Endothelial cell of umbilical vein (primary cell): ENCODE measurements around the gene MKLN1. TPM values are rescaled to one million over a fixed set of nuclear protein-coding genes. Genes with fewer than 3 reads are reported as not detected.

Source experiments
- BruUV-seq: library from RNA; stranded (reverse); fragments of 400-500 nt; replicated peaks from 2 replicates; lab custom pipeline; 2021; lab: Mats Ljungman, UMichigan
- CTCF ChIA-PET: fragments of 300-600, 350-600 bp; sonication (Branson Sonifier 250); formaldehyde crosslinking; loops from one replicate; lab custom pipeline; 2021; ENCODE audit warnings: antibody characterized with exemption, inconsistent platforms; lab: Charles Lee
- POLR2A ChIA-PET: fragments of 300-600, 350-600 bp; sonication (Branson Sonifier 250); formaldehyde crosslinking; loops from one replicate; lab custom pipeline; 2021; ENCODE audit warnings: antibody characterized with exemption, inconsistent platforms; lab: Charles Lee
- DNase-seq: peaks from one replicate; pipeline ENCODE4 v3.0.0-alpha.2; 2011; ENCODE audit warnings: low read depth, low spot score
- FAIRE-seq: peaks from 2 replicates; lab custom pipeline; 2011; peaks lifted over from hg19 to GRCh38; lab: Jason Lieb, UNC
- H2AFZ ChIP-seq: 2 replicates; pipeline ENCODE4 v1.6.0; 2012; ENCODE audit warnings: low read depth, low read length, control low read depth, inconsistent platforms
- H3K27ac ChIP-seq: 2 replicates; pipeline ENCODE4 v1.5.1; 2011; ENCODE audit warnings: low read depth, mild to moderate bottlenecking, control low read depth, low read length, moderate library complexity; ENCODE audit not compliant: insufficient read depth
- H3K27me3 ChIP-seq, 2 experiments: 2 replicates each; pipeline versions ENCODE4 v1.6.0 to v1.6.1; 2011; ENCODE audit warnings: low read length in 2 of 2, mixed read lengths in 1 of 2; ENCODE audit not compliant: control insufficient read depth in 2 of 2, insufficient read depth in 2 of 2
- H3K36me3 ChIP-seq, 2 experiments: 2 replicates in 1 of 2; 3 replicates in 1 of 2; pipeline ENCODE4 v1.5.1; 2011; ENCODE audit warnings: low read length in 2 of 2, mild to moderate bottlenecking in 1 of 2, moderate library complexity in 1 of 2; ENCODE audit not compliant: control insufficient read depth in 2 of 2, insufficient read depth in 2 of 2; ENCODE audit errors: extremely low read depth in 1 of 2
- H3K4me1 ChIP-seq: 3 replicates; pipeline ENCODE4 v1.5.1; 2011; ENCODE audit warnings: mild to moderate bottlenecking, low read length; ENCODE audit not compliant: control insufficient read depth, insufficient read depth; ENCODE audit errors: extremely low read depth
- H3K4me2 ChIP-seq: 2 replicates; pipeline ENCODE4 v1.6.1; 2011; ENCODE audit warnings: low read length, control low read depth, mixed read lengths; ENCODE audit not compliant: insufficient read depth
- H3K4me3 ChIP-seq, 3 experiments: fragments of 200-600 bp in 1 of 3; sonication (generic), shearing (Covaris generic) in 1 of 3; replicated peaks in 1 of 3; 2 replicates each; pipeline ENCODE4 v1.5.1; 2011 to 2016; ENCODE audit warnings: control low read depth in 3 of 3, low read length in 3 of 3, mild to moderate bottlenecking in 2 of 3, inconsistent platforms in 1 of 3, low read depth in 1 of 3, moderate library complexity in 1 of 3; ENCODE audit not compliant: insufficient read depth in 1 of 3
- H3K79me2 ChIP-seq: 2 replicates; pipeline ENCODE4 v1.6.0; 2012; ENCODE audit warnings: low read length, inconsistent platforms; ENCODE audit not compliant: control insufficient read depth, insufficient read depth
- H3K9ac ChIP-seq: replicated peaks from 2 replicates; pipeline ENCODE3; 2011; ENCODE audit warnings: low read length, control low read depth; ENCODE audit not compliant: insufficient read depth; ENCODE audit errors: extremely low read depth
- H3K9me1 ChIP-seq: replicated peaks from 3 replicates; pipeline ENCODE4 v1.6.0; 2011; ENCODE audit warnings: mild to moderate bottlenecking, low read length; ENCODE audit not compliant: control insufficient read depth, insufficient read depth; ENCODE audit errors: extremely low read depth
- H3K9me3 ChIP-seq: replicated peaks from 2 replicates; pipeline ENCODE4 v1.5.1; 2012; ENCODE audit warnings: low read length, inconsistent platforms; ENCODE audit not compliant: control insufficient read depth, insufficient read depth
- H4K20me1 ChIP-seq: replicated peaks from 2 replicates; pipeline ENCODE3; 2011; ENCODE audit warnings: mild to moderate bottlenecking, low read length; ENCODE audit not compliant: control insufficient read depth, insufficient read depth; ENCODE audit errors: extremely low read depth
- EZH2 ChIP-seq: IDR thresholded peaks from 2 replicates; pipeline ENCODE4 v1.6.1; 2012; ENCODE audit warnings: borderline replicate concordance, low read depth, mild to moderate bottlenecking, moderate library complexity, low read length, inconsistent platforms; ENCODE audit not compliant: severe bottlenecking
- FOS ChIP-seq: IDR thresholded peaks from 2 replicates; pipeline ENCODE4 v1.6.1; 2011; ENCODE audit warnings: mild to moderate bottlenecking, low read length, moderate library complexity, borderline replicate concordance; ENCODE audit not compliant: insufficient read depth
- POLR2AphosphoS5 ChIP-seq: IDR thresholded peaks from 2 replicates; pipeline ENCODE4 v1.6.1; 2012; ENCODE audit warnings: low read depth, mild to moderate bottlenecking, control low read depth, low read length, moderate library complexity; ENCODE audit not compliant: insufficient read depth
- dilution Hi-C: fragments of 300-500 bp; cut with MboI; formaldehyde crosslinking; loops from one replicate; pipeline ENCODE4 v1.15.0; 2019; ENCODE audit warnings: low sequenced_read_pairs; ENCODE audit not compliant: extremely low pct_ligation_motif_present
- intact Hi-C: fragments of 100-400 bp; cut with micrococcal nuclease; formaldehyde crosslinking; loops from one replicate; pipeline ENCODE4 v1.10.0; 2022
- polyA plus RNA-seq, 4 experiments: library from polyadenylated mRNA; depleted of rRNA in 3 of 4; stranded (reverse) in 3 of 4; unstranded in 1 of 4; fragments of >200 nt; gene quantifications; 2 replicates each; pipeline versions ENCODE4 v1.2.1 to v1.2.3, GENCODE V29; 2011 to 2012; ENCODE audit warnings: missing spikeins in 1 of 4
- total RNA-seq: library from RNA; stranded (reverse); gene quantifications from 2 replicates; pipeline ENCODE4 v1.2.3, GENCODE V29; 2021

Gene MKLN1
- total and polyA plus RNA-seq, 2 donors (not counting 3 experiments of a cell fraction or from before 2014, with no cell fraction given), result 12.2 to 32.1 TPM

GRCh38 chr7:131385039-131385605, 57.4 kb downstream of the MKLN1 start:
- no peaks in the 10 kb centered on the region for H3K9me3 ChIP-seq
- H3K4me2 ChIP-seq, result no peak overlapping the region
- TF ChIP-seq FOS (no peak), EZH2 (no peak), POLR2AphosphoS5 (no peak)
- ChIA-PET POLR2A (interaction anchor here (0.6 kb wide), 1 partner anchor 15 kb away, joined by 3 read pairs; no protein-coding TSS in a partner anchor), CTCF (interaction anchor here (0.7 kb wide), 1 partner anchor 261 kb away, joined by 3 read pairs; no protein-coding TSS in a partner anchor)
- H3K79me2 ChIP-seq, result peaks cover 27% of the 10 kb centered on the region
- no TSS peak for BruUV-seq
- H3K36me3 ChIP-seq, result no peaks in the 10 kb centered on the region
- H3K27me3 ChIP-seq, result no peaks in the 10 kb centered on the region
- H4K20me1 ChIP-seq, result peaks cover 4% of the 10 kb centered on the region
- dilution Hi-C loops, result no loop called here
- H2AFZ ChIP-seq, result no peak overlapping the region
- intact Hi-C loops, result no loop called here
- no peaks in the 10 kb centered on the region for H3K9me1 ChIP-seq
- H3K4me1 ChIP-seq, result no peaks in the 10 kb centered on the region
- no peak overlapping the region for H3K27ac ChIP-seq
- no peak for FAIRE-seq
- DNase-seq, result no peak
- H3K9ac ChIP-seq, result no peak overlapping the region
- no peak overlapping the region for H3K4me3 ChIP-seq

DNA sequence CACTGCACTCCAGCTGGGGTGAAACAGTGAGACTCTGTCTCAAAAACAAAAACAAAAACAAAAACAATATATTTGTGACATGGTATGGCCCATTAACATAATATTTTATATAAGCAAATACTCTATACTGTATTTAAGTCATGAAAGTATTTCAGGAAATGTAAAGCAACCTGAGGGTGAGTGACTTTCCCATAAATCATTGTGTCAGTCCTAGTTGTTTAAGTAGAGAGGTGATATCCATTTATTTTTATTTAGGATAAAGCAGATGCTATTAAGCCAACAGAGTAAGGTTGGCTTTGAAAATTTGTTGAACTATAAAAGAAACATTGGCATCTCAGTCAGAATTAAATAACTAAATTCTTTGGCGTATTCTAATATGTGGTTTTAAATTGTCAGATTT, 60.5 kb downstream of the MKLN1 start:
- no peak for DNase-seq
- H3K79me2 ChIP-seq, result peaks cover 27% of the 10 kb centered on the region
- H3K4me2 ChIP-seq, result no peak overlapping the region
- CTCF ChIA-PET, result no interaction called here
- no peak overlapping the region for H3K9ac ChIP-seq
- no peaks in the 10 kb centered on the region for H3K9me1 ChIP-seq
- H3K9me3 ChIP-seq, result no peaks in the 10 kb centered on the region
- no peaks in the 10 kb centered on the region for H3K27me3 ChIP-seq
- H3K4me3 ChIP-seq, result no peak overlapping the region
- H3K27ac ChIP-seq, result no peak overlapping the region
- no peak for TF ChIP-seq FOS
- H4K20me1 ChIP-seq, result peaks cover 3% of the 10 kb centered on the region
- dilution Hi-C loops, result no loop called here
- H3K36me3 ChIP-seq, result no peaks in the 10 kb centered on the region
- FAIRE-seq, result no peak
- H2AFZ ChIP-seq, result no peak overlapping the region
- intact Hi-C loops, result no loop called here
- no peaks in the 10 kb centered on the region for H3K4me1 ChIP-seq
- no TSS peak for BruUV-seq
- POLR2A ChIA-PET, result no interaction called here
